ENCODE measurements around the gene KRT8.
"Not testable (repeated sequence)": the region's sequence is repeated elsewhere in the genome, so short reads cannot be mapped to it uniquely, and the experiment has no call there.

The KRT8 gene

DNA sequence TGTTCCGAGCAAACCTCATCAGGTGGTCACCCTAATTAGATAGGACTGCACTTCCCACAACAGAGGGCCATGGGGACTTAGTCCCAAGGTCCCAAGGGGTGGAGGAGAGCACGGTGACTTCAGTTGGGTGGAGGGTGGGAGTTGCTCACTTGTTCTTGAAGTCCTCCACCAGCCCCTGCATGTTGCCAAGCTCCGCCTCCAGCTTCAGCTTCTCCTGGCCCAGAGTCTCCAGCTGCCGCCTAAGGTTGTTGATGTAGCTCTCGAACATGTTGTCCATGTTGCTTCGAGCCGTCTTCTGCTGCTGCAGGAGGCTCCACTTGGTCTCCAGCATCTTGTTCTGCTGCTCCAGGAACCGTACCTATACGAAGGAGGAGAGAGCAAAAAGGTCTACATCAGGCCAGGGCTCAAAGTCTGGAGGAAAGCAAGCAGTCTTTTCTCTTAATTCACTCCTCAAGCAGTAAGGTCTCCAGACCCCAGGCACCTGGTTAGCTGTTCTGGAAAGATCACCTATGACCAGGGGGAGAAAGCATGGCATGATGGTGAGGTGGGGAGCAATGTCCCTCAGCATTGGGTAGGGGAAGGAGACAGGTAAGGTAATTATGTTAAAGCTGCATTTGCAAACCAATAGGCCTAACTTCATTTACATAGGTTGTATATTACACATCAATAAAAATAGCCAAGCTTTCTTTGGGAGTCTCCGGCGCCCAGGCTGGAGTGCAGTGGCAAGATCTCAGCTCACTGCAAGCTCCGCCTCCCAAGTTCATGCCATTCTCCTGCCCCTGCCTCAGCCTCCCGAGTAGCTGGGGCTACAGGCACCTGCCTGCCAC lies 2.9 kb downstream of the KRT8 start:
- no peak for DNase-seq

GRCh38 chr12:52900896-52901714 lies 3.8 kb downstream of the KRT8 start:
- no peak for DNase-seq

DNA sequence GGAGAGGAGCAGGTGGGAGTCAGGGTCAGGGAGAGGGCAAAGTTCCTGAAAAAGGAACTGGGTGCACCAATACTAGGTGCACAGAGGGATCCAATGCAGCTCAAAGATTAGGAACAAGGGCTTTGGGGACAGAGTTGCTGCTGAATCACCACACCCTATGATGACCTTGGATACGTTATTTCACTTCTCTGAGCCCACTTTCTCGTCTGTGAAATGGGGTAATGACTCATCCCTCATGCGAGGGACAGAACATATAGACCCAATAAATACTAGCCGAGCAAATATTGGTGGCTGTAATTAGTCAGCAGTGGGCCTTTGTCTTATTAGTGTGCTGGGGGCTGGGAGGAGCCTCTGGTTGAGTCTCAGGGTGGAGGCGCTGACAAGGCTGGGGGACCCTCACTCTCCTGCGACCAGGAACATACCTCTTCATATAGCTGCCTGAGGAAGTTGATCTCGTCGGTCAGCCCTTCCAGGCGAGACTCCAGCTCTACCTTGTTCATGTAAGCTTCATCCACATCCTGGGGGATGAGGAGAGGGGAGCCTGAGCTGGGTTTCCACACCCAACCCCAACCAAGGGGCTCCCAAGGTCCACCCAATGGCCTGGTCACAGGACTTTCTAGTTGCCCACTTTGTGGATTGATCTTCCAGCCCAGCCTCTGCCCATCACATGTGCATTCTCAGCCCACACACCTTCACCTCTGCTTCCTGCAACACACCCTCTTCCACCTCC lies 4.5 kb downstream of the KRT8 start:
- DNase-seq = no peak

GRCh38 chr12:52899338-52900035 lies 5.4 kb downstream of the KRT8 start:
- no peak for DNase-seq

GRCh38 chr12:52896190-52897100 lies 8.4 kb downstream of the KRT8 start:
- DNase-seq = no peak

DNA sequence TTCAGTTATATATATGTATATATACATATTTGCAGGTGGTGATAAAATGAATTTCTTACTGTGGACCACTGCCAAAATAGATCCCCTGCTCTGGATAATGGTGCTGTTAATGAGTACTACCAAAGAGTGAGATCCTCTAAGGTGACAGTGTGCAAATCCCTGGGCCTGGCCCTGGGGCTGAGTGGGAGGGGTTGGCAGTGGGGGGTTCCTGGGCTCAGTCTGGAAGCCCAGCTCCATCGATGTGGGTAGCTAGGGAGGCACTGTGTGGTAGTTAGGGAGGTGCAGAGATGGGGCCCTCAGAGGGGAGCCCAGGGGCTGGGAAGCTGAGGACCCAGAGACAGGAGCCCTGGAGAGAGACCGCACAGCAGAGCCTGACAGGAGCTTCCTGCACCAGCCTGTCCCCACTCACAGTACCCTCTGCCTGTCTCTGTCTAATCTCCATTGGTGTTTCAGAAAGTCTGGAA lies 9.1 kb downstream of the KRT8 start:
- DNase-seq = no peak

GRCh38 chr12:52892974-52893373 lies 11.9 kb downstream of the KRT8 start:
- no peak for DNase-seq

GRCh38 chr12:52892207-52892852 lies 12.5 kb downstream of the KRT8 start:
- no peak for DNase-seq

DNA sequence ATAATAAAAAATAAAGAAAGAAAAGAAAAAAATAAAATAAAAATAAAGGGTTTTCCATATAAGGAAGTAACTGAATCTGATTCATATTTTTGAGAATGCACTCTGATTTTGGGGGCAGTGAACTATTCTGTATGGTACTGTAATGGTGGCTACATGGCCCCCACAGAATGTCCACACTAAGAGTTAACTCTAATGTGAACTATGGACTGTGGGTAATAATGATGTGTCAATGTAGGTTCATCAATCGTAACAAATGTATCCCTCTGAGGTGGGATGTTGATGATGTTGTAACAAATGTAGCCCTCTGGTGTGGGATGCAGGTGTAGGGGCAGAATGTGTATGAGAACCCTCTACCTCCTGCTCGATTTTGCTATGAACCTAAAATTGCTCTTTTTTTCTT lies 13.8 kb downstream of the KRT8 start:
- DNase-seq = no peak

DNA sequence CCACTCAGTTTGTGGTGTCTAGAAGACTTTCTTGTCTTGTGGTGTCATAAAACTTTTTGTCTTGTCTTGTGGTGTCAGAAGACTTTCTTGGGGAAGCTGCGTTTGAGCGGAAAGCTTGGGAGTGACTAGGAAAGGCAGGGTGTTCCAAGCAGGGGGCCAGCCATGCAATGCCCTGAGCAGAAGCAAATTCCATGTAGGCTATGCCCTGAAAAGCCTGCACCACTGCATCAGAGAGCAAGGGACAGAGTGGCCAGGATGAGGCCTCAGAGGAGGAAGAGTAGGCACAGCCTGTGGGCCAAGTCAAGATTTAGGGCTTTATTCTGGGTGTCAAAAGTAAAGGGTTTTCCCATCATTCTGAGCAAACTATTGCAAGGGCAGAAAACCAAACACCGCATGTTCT lies 14.5 kb downstream of the KRT8 start:
- no peak for DNase-seq

DNA sequence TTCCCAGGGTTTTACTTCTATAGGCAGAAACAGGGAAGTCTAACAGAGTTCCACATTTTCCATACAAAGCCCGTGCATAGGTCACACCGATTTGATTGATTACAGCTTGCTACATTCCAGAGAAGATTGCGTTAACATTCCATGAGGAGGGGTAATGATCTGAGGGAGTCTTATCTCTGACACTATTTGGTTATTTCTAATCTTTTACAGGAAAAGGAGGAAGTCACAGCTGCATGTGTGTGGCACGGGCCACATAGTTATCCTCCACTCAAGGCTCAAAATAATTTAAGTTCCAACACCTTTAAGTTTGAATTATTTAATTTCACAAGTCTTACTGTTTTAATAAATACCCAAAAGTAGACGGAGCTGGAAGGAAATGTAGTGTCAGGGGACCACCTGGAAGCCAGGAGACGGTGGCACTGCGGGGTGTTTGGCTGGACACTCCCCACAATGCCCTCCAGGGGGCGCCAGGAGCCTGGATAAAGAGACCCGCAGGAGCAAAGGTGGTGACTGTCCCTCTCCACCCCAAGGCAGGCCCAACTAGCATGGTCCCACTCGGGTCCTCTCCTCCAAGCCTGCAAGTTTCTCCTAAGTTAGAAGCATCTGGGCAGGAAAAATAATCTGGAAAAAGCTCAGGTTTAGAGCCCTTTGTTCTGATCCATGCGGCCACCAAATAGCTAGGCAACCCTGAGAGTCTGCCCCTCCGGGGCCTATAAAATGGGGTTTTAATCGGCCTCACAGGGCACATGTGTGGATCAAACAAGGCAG lies 20.2 kb downstream of the KRT8 start:
- DNase-seq = peak; percentile 82 to 88

DNA sequence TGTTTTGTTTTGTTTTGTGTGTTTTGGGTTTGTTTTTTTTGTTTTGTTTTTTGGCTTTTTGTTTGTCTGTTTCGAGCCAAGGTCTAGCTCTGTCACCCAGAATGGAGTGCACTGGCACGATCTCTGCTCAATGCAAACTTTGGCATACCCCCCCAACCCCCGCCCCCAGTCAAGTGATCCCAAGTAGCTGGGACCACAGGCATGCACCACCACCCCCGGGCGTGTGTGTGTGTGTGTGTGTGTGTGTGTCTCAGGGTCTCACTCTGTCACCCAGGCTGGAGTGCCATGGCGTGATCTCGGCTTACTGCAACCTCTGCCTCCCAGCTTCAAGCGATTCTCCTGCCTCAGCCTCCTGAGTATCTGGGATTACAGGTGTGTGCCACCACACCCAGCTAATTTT lies 24.4 kb downstream of the KRT8 start:
- not testable (repeated sequence) for DNase-seq

DNA sequence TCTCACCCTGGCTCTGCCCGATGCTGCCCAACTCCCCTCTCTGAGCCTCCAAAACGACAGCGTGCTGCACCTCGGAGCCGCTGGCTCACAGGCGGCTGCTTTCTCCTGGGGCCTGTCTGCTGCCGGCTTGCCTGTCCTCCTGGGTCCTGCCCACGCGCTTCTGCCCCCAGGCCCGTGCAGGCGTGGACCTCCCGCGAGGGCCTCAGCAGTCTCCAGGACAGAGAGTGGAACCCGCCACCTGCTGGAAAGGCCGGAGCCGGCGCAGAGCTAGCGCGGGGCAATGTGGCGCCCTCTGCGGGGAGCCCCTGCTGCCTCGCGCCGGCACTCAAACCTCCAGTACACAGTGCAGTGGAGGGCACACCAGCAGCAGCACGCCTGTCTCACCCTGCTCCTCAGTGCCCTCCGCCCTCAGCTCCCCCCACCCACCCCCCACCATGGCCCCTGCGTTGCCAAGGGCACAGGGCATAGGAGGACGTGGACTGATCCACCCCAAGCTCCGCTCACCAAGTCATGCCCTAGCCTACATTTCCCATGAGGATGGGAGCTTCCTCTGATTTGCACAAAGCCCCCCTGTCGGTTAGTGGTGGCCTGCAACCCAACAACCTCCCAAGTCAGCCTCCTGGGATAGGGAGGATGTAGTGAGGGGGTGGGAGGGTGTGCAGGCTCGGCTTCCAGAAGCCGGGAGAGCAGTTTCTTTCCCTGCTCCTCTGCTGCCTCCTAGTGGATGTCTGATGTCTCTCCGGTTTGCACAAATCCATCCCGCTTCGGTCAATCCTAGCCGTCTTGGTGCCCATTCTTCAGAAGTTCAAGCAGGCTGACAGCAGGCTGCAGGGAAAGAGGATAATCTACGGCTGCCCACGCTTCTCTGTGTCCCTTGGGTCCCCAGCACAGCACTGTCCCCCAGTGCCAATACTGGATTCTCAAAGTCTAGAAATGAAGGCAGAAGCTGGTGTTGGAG lies 25.2 kb downstream of the KRT8 start:
- DNase-seq = peak; percentile 59 to 70

DNA sequence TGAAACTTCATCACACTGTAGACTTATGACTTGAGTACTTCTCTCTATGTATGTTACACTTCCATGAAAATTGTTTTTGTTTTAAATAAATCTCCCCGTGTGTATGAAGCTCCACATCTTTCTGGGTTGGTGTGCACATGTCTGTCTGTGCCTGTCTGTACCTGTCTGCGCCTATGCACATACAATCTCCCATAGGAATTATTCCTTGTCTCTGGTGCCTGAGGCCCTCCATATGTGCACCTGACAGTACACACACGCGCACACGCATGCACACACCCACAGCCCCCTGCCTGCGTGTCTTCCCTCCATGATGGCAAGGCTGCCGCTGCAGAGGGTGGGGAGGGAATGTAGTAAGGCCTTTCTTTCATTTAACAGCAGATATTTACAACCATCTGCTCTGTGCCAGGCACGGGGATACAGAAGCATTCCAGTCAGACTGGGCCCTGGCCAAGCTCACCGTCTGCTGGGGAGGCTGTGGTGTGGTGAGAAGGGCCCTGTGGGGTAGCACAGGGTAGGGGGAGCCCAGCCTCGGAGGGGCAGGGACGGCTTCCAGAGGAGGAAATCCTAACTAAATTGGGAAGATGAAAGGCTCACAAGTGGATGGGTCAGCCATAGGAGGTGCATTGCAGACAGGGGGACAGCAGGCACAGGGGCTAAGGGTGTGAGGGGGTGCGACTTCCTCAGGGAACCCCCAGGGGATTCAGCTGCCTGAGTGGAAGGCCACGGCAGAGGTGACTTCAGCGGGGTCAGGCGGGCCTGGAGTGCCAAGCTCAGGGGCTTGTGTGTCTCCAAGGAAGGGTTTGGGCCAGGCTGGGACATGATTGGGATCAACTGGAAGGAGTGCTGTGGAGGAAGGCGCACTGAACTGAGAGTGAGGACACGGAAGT lies 26.1 kb downstream of the KRT8 start:
- DNase-seq = no peak

- DNase-seq = no peak
Observed at GRCh38 chr12:52877242-52877641, 27.6 kb downstream of the KRT8 start.

GRCh38 chr12:52876372-52876771 lies 28.5 kb downstream of the KRT8 start:
- DNase-seq = no peak

DNA sequence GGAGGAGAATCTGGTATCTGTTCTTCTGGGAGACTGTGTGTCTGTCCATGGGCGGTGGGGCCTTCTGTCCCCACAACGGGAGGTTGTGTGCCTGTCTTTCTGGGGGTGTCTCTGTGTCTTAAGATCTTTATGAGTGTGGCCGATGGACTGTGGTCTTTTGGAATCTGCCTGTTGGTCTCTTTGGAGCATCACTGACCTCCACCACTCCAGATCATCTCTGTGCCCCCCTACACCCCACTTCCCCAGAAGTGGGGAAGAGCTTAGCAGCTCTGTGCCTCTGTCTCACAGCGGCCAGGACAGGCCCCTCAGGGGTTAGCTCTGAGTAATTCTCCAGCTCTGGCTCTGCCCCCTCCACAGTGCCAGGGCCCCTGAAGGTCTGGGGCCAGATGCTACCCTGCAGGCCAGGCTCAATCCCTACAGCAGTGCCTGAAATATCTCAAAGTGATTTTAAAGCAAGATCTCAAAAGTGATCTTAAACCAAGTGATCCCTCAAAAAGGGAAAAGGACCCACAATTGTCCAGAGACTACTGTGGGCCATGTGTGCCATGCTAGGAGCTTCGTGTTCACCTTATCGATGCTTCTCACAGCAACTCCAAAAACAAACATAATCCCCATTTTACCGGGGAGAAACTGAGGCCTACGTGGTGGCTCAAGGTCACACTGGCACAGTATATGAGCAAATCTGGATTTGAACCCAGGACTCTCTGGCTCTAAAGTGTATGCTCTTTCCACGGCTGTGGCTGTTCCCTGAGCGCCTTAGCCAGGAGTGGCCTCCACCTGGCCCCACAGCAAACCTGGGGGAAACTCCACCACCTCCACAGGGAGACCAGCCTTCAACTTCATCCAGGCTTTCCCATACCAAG lies 30.1 kb downstream of the KRT8 start:
- DNase-seq = no peak

All from stimulated activated CD4-positive, alpha-beta T cell treated with anti-CD3 and anti-CD28 coated beads, Interleukin-2, amount 100 ng/mL, for 48 hours (primary cell).